GM21515 (cell line): ENCODE results near the gene SIVA1.
A peak's percentile ranks its signal among the peaks of the same experiment; 100 is the strongest.
"Not testable (repeated sequence)": the region's sequence is repeated elsewhere in the genome, so short reads cannot be mapped to it uniquely, and the experiment has no call there.

Experiments
- ATAC-seq: cut with Tn5 transposase; IDR thresholded peaks from one replicate; pipeline ENCODE4 v1.9.1; 2021; ENCODE audit not compliant: unreplicated experiment

The SIVA1 gene

GRCh38 chr14:104719343-104719742 is 33.6 kb upstream of the SIVA1 start:
- ATAC-seq = no peak

- ATAC-seq = no peak
Observed at GRCh38 chr14:104721505-104722431, 31.2 kb upstream of the SIVA1 start.

DNA sequence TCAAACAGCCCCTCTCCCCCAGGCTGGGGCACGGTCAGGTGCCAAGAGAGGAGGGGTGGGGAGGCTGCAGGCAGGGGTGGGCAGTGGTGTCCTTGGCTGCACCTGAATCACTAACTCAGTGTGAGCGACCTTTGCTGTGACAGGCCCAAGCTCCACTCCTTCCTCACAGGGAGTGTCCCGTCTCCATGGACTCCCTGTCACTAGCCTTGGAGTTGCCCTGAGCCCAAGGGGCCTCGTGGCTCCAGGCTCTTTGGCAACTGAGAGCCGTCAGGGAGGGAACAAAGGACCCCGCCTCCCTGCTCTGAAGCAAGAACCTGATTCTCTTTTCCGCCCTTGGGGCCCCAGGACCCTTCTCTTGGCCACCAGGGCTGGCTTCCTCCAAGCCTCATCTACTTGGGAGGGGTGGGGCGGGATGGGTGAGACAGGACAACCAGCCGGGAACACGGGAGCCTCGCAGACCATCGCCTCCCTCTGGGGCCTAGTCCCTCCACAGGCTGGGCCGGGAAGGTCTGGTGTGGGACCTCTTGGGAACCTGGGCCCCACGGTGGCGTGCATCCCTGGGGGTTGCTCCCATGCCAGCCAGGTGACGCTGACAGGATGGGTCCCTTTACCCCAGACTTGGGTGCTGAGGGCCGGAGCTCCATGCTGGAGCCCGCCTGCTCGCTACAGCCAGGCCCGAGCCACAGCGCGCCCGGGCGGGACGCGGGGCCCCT is 29.9 kb upstream of the SIVA1 start:
- ATAC-seq = no peak

DNA sequence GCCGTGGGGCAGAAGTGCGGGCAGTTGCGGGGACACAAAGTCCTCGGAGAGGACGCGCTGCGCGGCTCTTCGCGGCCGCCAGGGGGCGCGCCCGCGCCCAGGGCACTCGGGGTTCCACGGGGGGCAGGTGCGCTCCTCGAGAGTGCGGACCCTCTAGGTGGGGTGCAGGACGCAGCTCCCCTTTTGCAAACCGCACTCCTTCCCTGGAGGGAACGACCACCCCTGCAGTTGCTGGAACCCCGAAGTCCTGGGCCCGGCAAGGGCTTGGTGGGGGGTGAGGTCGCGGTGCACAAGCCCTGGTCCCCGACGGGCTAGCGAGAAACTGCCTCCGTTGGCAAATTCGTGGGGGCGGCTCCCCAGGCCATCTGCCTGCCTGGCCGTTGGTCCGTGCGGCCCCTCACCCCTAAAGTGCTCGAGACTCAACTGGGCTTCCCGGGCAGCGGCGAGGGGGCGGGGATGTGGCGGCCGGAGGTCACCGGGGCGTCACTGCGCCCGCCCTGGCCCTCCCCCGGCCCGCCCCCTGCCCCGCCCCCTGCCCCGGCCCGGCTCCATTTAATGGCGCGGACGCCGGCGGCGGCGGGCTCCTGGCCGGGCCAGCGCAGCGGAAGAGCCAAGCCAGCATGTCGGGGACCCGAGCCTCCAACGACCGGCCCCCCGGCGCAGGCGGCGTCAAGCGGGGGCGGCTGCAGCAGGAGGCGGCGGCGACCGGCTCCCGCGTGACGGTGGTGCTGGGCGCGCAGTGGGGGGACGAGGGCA is 29.1 kb upstream of the SIVA1 start, which contains the start of gene ADSS1:
Gene ADSS1 (plus strand): TSS at position 579 of the 756 bp plus-strand sequence. CDS start 42 bp downstream, at position 621.
- ATAC-seq = peak; percentile 45

GRCh38 chr14:104724407-104724980 is 28.5 kb upstream of the SIVA1 start:
- no peak for ATAC-seq

DNA sequence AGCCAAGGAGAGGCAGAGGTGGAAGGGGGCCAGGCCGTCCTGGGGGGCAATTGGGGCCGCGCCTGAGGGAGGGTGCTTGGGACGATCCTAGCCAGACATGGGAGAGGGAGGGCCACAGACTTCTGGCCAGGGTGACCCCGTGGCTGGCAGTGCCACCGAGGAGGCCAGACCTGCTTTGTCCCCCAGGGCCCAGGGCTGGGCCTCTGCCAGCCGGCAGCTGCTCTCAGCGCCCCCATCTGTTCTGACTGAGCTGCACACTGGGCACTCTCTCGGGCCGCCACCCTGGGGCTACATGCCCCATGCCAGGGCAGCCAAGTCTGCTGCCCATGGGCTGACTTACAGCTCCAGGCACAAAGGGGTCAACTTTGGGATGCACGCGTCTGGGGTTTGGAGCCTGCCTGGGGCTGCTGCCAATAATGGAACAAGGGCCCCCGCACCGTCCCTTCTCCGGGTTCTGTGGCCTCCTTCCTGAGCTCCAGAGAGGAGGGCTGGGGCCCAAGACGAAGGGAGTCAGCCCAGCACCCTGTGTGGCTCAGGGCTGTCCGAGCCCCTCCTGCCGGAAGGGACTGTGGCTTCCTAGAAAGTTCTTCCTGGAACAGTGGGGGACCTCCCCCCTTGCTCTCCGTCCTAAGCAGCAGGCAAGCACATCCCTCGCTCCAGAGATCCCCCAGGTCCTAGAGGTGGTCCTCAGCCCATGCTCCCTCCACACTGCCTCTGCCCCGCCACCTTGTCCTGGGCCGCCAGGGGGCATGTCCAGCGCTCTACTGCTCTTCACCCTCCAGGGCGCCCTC is 27.8 kb upstream of the SIVA1 start:
- no peak for ATAC-seq

DNA sequence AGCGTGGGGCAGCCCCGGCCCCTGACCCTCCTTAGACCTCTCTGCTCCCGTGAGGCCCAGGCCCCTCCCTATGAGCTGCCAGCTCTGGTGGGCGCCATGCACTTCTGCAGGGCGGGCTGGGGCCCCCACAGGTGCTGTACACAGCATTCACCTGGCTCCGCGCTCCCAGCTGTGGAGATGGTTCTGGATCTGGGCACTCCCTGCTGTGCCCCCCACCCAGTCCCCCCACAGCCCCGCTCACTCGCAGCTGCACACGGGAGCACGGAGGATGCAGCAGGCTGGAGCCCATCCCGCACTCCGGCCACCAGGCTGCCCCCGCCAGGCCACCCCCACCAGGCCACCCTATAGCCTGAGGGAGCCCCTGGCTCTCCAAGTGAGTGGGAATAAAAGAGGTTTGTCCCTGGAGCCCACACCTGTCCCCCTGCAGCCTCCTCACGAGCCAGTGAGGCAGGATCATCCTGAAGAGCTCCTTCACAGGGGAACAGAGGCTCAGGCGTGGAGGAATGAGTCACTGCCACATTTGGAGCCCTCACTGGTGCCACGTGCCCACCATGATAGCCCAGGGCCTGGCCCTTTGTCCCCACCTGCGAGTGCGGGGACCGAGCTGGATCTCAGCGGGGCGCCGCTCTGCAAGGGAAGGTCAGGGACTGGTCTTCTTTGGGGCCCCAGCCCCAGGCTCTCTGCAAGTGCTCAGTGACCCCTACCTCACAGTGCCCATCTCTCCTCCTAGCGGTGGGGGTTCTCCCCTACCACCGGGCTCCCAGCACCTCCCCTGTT is 27.0 kb upstream of the SIVA1 start:
- no peak for ATAC-seq

DNA sequence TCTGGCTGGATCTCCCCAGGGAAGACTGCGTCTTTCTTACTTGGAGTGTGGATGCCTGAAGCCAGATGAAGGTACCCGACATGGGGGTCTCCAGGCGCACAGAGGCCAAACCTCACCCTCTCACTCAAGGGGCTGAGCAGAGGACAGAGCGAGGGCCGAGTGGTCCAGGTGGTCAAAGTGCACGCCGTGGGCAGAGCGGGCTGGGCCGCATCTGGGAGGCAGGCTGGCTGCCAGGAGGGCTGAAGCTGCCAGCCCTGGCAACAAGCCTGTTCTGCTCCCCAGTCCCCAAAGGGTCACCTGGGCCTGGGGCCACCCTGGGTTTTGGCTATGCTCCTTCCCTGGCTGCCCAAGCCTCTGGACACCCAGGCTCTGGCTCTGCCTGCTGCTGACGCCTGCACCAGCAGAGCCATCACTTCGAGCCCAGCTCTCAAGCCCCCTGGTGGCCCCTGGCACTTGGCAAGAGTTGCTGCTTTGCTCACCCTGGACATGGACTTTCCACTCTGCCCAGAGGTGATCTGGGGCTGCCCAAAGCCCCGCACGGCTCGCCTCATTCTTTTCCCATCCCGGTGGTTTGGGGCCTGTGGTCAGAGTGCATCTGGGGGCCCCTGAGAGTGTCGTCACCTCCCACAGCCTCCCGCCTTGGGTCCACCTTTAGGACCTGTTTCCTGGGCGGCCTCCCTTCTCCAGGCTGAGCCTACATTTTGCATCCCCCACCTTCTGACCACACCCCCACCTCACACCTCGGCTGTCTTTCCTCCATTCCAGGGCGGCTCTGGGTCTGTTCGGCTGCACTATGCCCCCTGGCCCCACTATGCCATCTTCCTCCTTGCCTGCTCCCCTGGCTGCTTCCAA is 26.1 kb upstream of the SIVA1 start:
- no peak for ATAC-seq

- ATAC-seq = no peak
Observed at GRCh38 chr14:104728631-104729030, 24.3 kb upstream of the SIVA1 start.

- ATAC-seq = not testable (repeated sequence)
Observed at GRCh38 chr14:104729176-104729834, 23.6 kb upstream of the SIVA1 start.

DNA sequence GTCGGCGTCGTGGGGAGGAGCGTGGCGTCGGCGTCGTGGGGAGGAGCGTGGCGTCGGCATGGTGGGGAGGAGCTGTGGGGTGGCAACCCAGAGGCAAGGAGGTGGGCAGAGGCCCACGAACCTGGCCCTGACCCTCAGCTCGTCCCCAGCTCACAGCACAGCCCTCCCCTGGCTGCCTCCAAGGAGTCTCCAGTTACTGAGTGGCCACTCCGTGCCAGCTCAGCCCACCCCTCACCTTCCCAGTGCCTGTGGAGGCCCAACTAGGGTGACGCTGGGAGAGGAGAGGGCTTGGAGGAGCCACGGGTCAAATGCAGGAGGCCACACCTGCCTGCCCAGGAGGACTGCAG is 23.1 kb upstream of the SIVA1 start:
- no peak for ATAC-seq

DNA sequence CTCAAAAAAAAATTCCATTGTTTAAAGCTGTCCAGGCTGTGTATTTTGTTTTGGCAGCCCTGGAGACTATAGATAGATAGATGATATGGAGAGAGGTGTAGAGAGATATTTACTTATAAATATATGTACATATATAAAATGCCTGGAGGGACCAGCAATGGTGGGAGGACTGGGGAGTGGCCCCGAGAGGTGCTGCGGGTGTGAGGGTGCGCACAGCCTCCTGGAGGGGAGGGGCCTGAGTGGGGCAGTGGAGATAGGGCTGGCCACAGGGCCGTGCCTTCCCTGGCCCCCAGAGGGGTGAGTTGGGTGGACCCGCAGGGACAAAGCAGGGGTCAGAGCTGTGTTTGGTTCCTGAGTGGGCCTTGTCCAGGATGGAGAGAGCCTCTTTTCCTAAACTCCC is 22.5 kb upstream of the SIVA1 start:
- no peak for ATAC-seq

DNA sequence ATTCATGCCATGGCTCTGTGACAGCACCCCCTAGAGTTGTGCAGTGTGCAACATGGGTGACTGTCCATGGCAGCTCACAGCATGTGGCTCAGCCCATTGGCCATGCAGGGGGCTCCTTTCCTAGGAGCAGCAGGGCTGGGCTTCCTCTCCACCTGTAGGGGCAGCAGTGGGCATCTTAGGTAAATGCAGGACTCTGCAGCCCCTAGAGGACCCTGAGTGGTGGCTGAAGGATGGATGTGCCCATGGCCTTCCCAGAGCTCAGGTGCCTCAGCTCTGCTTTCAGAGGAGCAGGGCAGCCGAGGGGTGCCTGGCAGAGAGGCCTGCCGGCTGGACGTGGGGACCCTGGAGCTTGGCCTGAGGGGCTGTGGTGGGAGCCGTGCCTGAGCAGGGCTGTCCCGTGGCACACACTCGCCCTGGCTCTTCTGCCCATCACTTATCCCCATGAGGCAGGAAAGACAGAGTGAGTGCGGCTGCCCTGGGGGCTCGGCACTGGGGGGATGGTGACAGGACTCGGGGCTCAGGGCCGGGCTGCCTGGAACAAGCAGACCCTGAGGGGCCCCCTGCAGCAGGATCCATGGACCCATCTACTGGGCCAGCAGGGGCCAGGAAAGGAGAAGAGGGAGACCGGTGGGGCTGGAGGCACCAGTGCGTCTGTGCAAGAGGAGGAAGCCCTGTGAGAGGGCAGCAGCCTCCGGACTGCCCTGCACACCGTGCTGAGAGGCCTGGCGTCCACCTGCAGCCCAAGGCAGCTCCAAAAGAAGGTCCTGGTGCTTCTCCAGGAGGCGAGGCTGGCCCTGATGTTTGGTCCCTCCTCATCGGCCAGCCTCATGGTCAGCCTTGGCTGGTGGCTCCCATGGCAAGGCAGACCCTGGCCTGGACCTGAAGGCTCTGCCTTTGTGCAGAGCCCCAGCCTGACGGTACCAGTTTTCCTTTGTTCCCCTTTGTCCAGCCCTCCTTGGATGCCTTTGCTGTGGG is 21.3 kb upstream of the SIVA1 start:
- ATAC-seq = no peak

DNA sequence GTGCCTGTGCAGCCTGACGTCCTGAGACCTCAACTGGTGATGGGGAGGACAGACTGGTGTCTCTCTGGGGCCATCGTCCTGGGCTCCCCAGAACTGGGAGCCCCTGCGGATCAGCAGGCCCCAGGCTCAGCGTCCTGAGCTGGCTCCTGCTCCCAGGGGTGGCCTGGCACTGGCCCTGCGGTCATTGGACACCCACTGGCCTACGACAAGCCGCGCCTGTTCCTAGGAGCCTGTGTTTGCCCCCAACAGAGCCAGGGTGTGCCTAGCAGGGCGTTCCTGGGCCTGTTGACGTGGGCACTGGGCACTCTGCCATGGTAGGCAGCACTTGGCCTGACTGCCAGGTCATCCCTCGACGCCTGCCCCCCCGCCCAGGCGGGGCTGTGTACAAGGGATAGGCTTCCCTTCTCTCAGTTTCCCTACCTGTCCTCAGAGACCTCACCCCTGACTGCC is 20.6 kb upstream of the SIVA1 start:
- ATAC-seq = no peak

DNA sequence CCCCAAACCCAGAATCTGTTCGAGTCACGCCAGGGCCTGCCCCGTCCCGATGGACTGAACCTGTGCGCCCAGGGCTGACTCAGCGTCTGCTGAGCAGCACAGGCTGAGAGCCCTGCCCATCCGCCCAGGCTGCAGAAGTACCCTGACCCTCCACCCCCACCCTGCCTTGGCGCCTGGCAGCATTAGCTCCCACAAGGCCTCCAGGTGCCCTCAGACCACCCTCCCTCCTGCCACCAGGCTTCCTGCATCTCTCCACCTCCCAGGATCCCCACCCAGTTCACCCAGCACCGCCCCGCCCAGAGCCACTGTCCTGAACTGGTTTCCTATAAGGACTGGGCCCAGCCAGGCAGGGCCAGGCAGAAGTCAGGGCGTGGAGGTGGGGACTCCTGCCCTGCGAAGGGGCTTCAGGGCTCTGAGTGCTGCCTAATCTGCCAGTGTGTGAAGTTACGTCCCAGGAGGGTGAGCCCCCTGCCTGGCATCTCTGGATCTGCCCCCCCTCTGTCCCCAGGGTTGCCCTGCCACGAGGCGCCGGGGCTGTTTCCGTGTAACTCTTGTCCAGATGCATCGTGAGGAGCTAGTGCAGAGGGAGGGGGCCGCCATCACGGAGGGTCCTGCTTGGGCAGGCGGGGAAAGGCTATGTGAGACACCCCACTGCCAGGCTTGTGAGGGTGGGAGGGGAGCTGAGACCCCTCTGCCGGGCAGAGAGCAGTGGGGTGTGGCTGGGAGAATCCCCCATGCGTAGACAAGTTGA is 19.8 kb upstream of the SIVA1 start:
- no peak for ATAC-seq

DNA sequence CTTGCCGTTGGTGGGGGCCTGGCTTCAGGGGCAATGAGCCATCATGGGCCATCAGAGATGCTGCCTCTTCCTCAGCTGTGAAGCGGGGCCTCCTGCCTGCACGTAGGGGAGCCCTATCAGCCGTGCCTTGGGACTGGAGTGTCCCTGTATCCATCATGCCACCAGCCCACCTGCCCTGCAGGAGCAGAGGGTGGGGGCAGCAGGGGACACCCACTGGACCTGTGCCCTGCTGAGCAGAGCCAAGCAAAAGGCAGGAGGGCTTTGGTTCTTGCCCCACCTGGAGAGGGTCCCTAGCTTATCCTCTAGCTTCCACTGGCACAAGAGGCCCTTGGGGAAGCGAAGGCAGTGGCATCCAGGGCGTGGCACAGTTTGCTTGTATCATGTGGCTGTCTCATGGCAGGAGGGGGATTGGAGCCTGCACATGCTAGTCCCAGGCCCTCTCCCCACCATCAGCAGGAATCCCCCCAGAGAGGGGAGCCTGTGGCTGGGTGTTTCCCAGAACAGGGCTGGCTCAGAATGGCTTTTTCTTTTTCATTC is 18.8 kb upstream of the SIVA1 start:
- no peak for ATAC-seq
